ENCODE results near the gene IFI27L1. TPM values are rescaled to one million over a fixed set of nuclear protein-coding genes. Genes with fewer than 3 reads are reported as not detected.

Gene IFI27L1
- total RNA-seq, 1 experiment from 2014 or later = 27.6 TPM

GRCh38 chr14:94139006-94139405 lies 57.9 kb downstream of the IFI27L1 start:
- TF ChIP-seq ATF2 (CRISPR knock-in tag; IDR thresholded peaks at IDR 0.05; ENCODE audit: borderline replicate concordance, low read depth) = no peak
- no peak for TF ChIP-seq JAZF1 (CRISPR knock-in tag; IDR thresholded peaks at IDR 0.05)
- no peak for TF ChIP-seq ATF1 (CRISPR knock-in tag; IDR thresholded peaks at IDR 0.05)
- no peak for TF ChIP-seq ZNF396 (CRISPR knock-in tag; IDR thresholded peaks at IDR 0.05; ENCODE audit: borderline replicate concordance)
- TF ChIP-seq, protein P1, sequence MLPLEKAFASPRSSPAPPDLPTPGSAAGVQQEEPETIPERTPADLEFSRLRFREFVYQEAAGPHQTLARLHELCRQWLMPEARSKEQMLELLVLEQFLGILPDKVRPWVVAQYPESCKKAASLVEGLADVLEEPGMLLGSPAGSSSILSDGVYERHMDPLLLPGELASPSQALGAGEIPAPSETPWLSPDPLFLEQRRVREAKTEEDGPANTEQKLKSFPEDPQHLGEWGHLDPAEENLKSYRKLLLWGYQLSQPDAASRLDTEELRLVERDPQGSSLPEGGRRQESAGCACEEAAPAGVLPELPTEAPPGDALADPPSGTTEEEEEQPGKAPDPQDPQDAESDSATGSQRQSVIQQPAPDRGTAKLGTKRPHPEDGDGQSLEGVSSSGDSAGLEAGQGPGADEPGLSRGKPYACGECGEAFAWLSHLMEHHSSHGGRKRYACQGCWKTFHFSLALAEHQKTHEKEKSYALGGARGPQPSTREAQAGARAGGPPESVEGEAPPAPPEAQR (CRISPR knock-in tag; IDR thresholded peaks at IDR 0.05) = no peak
- TF ChIP-seq OVOL2 (CRISPR knock-in tag; IDR thresholded peaks at IDR 0.05; ENCODE audit: borderline replicate concordance) = no peak
- no peak for TF ChIP-seq ZNF263 (CRISPR knock-in tag; IDR thresholded peaks at IDR 0.05; ENCODE audit: low read depth)
- no peak for TF ChIP-seq ZNF416 (CRISPR knock-in tag; IDR thresholded peaks at IDR 0.05)
- H3K4me3 Mint-ChIP-seq = no peak overlapping the region
- POLR2A ChIA-PET = interaction anchor here (0.6 kb wide), 1 partner anchor 1699 kb away, joined by 3 read pairs; no protein-coding TSS in a partner anchor
- DNase-seq (ENCODE audit: low spot score) (no peak), ATAC-seq (no peak)
- CTCF ChIA-PET = interaction anchor here (0.6 to 3.7 kb wide), 12 partner anchors 26 to 685 kb away, joined by 3 to 45 read pairs (median 5); partner anchors contain the start of gene PPP4R4
- peaks cover 19% of the 10 kb centered on the region for H3K4me1 Mint-ChIP-seq
- H3K27ac Mint-ChIP-seq = peak overlapping the region; percentile 50; the same call in 1 of the 2 replicates
- peaks cover 7% of the 10 kb centered on the region; the same call in 1 of the 2 replicates for H3K27me3 Mint-ChIP-seq (ENCODE audit: low read depth)
- H3K36me3 Mint-ChIP-seq = peaks cover 13% of the 10 kb centered on the region
- peaks cover 20% of the 10 kb centered on the region for H3K9me3 Mint-ChIP-seq

- Mint-ChIP-seq H3K36me3 (peaks cover 13% of the 10 kb centered on the region), H3K4me1 (peaks cover 21% of the 10 kb centered on the region), H3K27me3 (ENCODE audit: low read depth) (peaks cover 7% of the 10 kb centered on the region; the same call in 1 of the 2 replicates), H3K9me3 (peaks cover 20% of the 10 kb centered on the region), H3K4me3 (no peak overlapping the region), H3K27ac (no peak overlapping the region)
- ChIA-PET CTCF (interaction anchor here (0.6 to 3.7 kb wide), 10 partner anchors 26 to 686 kb away, joined by 3 to 45 read pairs (median 4); partner anchors contain the start of gene PPP4R4), POLR2A (no interaction called here)
- ATAC-seq (no peak), DNase-seq (ENCODE audit: low spot score) (no peak)
- no peak for TF ChIP-seq ZNF532 (CRISPR knock-in tag; IDR thresholded peaks at IDR 0.05; ENCODE audit: borderline replicate concordance)
- no peak for TF ChIP-seq PRRX2 (CRISPR knock-in tag; IDR thresholded peaks at IDR 0.05)
- TF ChIP-seq, protein P2, sequence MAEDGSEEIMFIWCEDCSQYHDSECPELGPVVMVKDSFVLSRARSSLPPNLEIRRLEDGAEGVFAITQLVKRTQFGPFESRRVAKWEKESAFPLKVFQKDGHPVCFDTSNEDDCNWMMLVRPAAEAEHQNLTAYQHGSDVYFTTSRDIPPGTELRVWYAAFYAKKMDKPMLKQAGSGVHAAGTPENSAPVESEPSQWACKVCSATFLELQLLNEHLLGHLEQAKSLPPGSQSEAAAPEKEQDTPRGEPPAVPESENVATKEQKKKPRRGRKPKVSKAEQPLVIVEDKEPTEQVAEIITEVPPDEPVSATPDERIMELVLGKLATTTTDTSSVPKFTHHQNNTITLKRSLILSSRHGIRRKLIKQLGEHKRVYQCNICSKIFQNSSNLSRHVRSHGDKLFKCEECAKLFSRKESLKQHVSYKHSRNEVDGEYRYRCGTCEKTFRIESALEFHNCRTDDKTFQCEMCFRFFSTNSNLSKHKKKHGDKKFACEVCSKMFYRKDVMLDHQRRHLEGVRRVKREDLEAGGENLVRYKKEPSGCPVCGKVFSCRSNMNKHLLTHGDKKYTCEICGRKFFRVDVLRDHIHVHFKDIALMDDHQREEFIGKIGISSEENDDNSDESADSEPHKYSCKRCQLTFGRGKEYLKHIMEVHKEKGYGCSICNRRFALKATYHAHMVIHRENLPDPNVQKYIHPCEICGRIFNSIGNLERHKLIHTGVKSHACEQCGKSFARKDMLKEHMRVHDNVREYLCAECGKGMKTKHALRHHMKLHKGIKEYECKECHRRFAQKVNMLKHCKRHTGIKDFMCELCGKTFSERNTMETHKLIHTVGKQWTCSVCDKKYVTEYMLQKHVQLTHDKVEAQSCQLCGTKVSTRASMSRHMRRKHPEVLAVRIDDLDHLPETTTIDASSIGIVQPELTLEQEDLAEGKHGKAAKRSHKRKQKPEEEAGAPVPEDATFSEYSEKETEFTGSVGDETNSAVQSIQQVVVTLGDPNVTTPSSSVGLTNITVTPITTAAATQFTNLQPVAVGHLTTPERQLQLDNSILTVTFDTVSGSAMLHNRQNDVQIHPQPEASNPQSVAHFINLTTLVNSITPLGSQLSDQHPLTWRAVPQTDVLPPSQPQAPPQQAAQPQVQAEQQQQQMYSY (CRISPR knock-in tag; IDR thresholded peaks at IDR 0.05) = no peak
- no peak for TF ChIP-seq ELF4 (CRISPR knock-in tag; IDR thresholded peaks at IDR 0.05; ENCODE audit: low read depth)
- no peak for TF ChIP-seq GABPB1 (CRISPR knock-in tag; IDR thresholded peaks at IDR 0.05)
- TF ChIP-seq, protein P3, sequence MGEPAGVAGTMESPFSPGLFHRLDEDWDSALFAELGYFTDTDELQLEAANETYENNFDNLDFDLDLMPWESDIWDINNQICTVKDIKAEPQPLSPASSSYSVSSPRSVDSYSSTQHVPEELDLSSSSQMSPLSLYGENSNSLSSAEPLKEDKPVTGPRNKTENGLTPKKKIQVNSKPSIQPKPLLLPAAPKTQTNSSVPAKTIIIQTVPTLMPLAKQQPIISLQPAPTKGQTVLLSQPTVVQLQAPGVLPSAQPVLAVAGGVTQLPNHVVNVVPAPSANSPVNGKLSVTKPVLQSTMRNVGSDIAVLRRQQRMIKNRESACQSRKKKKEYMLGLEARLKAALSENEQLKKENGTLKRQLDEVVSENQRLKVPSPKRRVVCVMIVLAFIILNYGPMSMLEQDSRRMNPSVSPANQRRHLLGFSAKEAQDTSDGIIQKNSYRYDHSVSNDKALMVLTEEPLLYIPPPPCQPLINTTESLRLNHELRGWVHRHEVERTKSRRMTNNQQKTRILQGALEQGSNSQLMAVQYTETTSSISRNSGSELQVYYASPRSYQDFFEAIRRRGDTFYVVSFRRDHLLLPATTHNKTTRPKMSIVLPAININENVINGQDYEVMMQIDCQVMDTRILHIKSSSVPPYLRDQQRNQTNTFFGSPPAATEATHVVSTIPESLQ (CRISPR knock-in tag; IDR thresholded peaks at IDR 0.05) = no peak
- no peak for TF ChIP-seq ZNF281 (CRISPR knock-in tag; IDR thresholded peaks at IDR 0.05)
- TF ChIP-seq OVOL2 (CRISPR knock-in tag; IDR thresholded peaks at IDR 0.05; ENCODE audit: borderline replicate concordance) = no peak
- TF ChIP-seq, protein P4, sequence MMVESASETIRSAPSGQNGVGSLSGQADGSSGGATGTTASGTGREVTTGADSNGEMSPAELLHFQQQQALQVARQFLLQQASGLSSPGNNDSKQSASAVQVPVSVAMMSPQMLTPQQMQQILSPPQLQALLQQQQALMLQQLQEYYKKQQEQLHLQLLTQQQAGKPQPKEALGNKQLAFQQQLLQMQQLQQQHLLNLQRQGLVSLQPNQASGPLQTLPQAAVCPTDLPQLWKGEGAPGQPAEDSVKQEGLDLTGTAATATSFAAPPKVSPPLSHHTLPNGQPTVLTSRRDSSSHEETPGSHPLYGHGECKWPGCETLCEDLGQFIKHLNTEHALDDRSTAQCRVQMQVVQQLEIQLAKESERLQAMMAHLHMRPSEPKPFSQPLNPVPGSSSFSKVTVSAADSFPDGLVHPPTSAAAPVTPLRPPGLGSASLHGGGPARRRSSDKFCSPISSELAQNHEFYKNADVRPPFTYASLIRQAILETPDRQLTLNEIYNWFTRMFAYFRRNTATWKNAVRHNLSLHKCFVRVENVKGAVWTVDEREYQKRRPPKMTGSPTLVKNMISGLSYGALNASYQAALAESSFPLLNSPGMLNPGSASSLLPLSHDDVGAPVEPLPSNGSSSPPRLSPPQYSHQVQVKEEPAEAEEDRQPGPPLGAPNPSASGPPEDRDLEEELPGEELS (CRISPR knock-in tag; IDR thresholded peaks at IDR 0.05) = no peak
Measured at GRCh38 chr14:94139421-94139820, 58.3 kb downstream of the IFI27L1 start.

Measured in WTC11 (cell line).